Mononuclear cell (primary cell): ENCODE measurements around the gene PTPRG. TPM values are rescaled to one million over a fixed set of nuclear protein-coding genes. Genes with fewer than 3 reads are reported as not detected.

Source experiments
- H3K27me3 ChIP-seq: 2 replicates; pipeline ENCODE4 v1.6.0; 2011; ENCODE audit warnings: low read length, control low read depth; ENCODE audit not compliant: insufficient read depth
- H3K4me1 ChIP-seq: 2 replicates; pipeline ENCODE4 v1.5.1; 2011; ENCODE audit warnings: mild to moderate bottlenecking, low read length, control low read depth; ENCODE audit not compliant: insufficient read depth
- H3K4me3 ChIP-seq: 2 replicates; pipeline ENCODE4 v1.5.1; 2011; ENCODE audit warnings: mild to moderate bottlenecking, low read length, moderate library complexity
- H3K9me3 ChIP-seq: 2 replicates; pipeline ENCODE4 v1.5.1; 2011; ENCODE audit warnings: low read depth, mild to moderate bottlenecking, control low read depth, low read length
- total RNA-seq: library from RNA; depleted of rRNA; stranded (reverse); fragments of >200 nt; gene quantifications from one replicate; pipeline ENCODE4 v1.2.3, GENCODE V29; 2012

Gene PTPRG
- total RNA-seq, 1 donor, result 0.42 TPM

GRCh38 chr3:61997101-61997500 lies 435.7 kb downstream of the PTPRG start:
- Histone ChIP-seq H3K9me3 (no peaks in the 10 kb centered on the region), H3K4me3 (no peak overlapping the region), H3K4me1 (no peaks in the 10 kb centered on the region), H3K27me3 (no peaks in the 10 kb centered on the region)

DNA sequence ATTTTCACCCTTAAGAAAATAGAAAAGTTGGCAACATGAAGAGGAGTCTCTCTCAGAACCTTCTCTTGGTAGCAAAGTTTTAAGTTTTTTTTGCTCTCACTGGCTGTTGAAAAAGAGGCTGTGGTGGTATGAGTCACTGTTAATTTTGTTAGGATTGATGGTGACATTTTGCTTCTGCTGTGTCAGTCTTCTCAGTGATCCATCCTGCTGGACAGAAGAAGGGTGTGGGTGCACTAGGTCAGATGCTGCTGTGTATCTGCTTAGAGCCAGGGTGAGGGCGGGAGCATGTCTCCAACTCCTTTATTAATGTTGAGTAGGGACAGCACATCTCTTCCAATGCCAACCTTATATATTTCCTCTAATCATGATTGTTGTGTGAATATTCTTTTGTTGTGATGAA lies 442.5 kb downstream of the PTPRG start:
- Histone ChIP-seq H3K27me3 (no peaks in the 10 kb centered on the region), H3K4me1 (no peaks in the 10 kb centered on the region), H3K9me3 (no peaks in the 10 kb centered on the region), H3K4me3 (no peak overlapping the region)

DNA sequence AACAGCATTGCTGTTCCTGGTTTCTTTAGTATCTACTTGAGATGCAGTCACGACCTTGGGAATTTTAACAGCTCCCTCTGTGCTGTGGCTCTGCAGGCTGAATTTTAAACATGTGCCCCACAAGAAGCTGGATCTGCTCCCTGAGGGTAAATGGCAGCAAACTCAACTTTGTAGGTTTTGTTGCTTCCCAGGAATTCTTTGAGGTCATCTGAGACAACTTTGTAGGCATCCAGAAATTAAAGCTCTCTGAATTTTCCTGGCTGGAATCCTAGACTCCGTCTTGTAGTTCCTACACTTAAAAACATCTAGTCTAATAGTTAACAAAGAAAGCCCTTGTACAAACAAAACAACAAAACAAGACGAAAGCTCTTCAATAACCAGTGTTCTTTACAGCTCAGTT lies 445.7 kb downstream of the PTPRG start:
- Histone ChIP-seq H3K4me3 (no peak overlapping the region), H3K4me1 (no peaks in the 10 kb centered on the region), H3K27me3 (no peaks in the 10 kb centered on the region), H3K9me3 (no peaks in the 10 kb centered on the region)

- H3K4me3 ChIP-seq, result no peak overlapping the region
- no peaks in the 10 kb centered on the region for H3K9me3 ChIP-seq
- no peaks in the 10 kb centered on the region for H3K4me1 ChIP-seq
- no peaks in the 10 kb centered on the region for H3K27me3 ChIP-seq
Measured at GRCh38 chr3:62010989-62011388, 449.6 kb downstream of the PTPRG start.

GRCh38 chr3:62011666-62012065 lies 450.3 kb downstream of the PTPRG start:
- Histone ChIP-seq H3K4me1 (no peaks in the 10 kb centered on the region), H3K4me3 (no peak overlapping the region), H3K9me3 (no peaks in the 10 kb centered on the region), H3K27me3 (no peaks in the 10 kb centered on the region)

DNA sequence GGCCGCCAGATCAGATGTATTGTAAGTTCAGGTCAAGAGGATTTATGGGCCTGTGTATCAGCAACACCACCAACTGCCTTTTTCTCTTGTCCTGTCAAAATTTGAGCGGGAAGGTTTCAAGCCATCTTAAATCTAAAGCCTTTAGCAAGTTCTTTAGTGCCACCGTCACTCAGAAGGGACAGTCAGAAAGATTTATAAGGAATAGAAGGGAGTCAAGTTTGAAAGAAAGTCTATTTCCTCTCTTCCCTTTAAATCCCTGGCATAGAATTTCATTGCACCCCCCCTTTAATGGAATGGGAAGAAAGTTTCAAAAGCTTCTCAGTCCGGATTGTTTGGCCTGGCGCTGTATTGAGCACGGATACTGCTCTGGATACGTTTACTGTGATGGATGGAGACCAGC lies 452.6 kb downstream of the PTPRG start:
- H3K9me3 ChIP-seq, result no peaks in the 10 kb centered on the region
- H3K27me3 ChIP-seq, result no peaks in the 10 kb centered on the region
- no peak overlapping the region for H3K4me3 ChIP-seq
- H3K4me1 ChIP-seq, result no peaks in the 10 kb centered on the region

DNA sequence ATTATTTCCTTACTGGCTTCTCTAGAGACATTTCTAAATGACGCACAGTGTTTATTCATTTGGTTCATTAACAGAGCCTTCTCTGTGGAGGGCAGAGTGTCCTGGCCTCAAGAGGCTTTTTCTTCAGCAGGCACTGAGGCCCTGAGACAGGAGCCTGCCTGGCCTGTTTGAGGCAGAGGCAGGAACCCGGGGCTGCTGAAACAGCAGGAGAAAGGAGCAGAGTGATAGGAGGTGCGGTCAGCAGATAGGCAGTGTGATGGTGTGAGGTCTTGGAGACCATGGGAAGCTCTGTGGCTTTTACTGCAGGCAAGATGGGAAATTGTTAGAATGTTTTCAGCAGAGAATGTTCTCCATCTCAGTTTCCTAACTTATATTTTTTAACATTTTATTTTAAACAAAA lies 453.7 kb downstream of the PTPRG start:
- Histone ChIP-seq H3K27me3 (no peaks in the 10 kb centered on the region), H3K9me3 (no peaks in the 10 kb centered on the region), H3K4me1 (no peaks in the 10 kb centered on the region), H3K4me3 (no peak overlapping the region)

DNA sequence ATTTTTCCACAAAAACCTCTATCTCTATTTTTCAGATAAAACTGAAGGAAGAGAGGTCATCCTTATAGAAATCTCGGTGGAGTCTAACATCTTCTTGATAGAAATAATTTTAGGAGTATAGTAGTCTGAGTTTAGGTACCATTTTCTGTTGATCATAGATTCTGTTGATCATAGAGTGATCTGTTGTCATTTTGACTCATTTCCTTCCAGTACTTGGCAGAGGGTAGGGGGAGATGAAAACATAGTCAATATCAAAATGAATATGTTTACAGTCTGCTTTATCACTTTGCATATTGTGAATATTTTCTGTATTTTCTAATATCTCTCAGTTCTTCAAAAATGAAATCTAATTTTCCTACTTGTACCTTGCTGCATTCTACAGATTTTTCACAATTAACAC lies 458.5 kb downstream of the PTPRG start:
- no peak overlapping the region for H3K4me3 ChIP-seq

DNA sequence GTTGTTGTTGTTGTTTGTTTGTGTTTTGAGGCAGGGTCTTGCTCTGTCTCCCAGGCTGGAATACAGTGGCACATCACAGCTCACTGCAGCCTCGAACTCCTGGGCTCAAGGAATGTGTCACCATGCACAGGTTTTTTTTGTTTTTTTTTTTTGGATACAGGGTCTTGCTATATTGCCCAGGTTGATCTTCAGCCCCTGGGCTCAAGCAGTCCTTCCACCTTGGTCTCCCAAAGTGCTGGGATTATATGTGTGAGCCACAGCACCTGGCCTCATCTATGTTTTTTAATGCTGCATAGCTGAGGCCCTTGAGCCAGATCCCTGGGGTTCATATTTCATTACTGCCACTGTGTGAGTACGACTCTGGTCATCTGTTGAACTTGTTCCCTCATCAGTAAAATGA lies 459.3 kb downstream of the PTPRG start:
- Histone ChIP-seq H3K4me1 (no peaks in the 10 kb centered on the region), H3K4me3 (no peak overlapping the region), H3K27me3 (no peaks in the 10 kb centered on the region), H3K9me3 (no peaks in the 10 kb centered on the region)

More for the DNA sequence above, 458.5 kb downstream of the PTPRG start:
- Histone ChIP-seq H3K4me1 (no peaks in the 10 kb centered on the region), H3K27me3 (no peaks in the 10 kb centered on the region), H3K9me3 (no peaks in the 10 kb centered on the region)

DNA sequence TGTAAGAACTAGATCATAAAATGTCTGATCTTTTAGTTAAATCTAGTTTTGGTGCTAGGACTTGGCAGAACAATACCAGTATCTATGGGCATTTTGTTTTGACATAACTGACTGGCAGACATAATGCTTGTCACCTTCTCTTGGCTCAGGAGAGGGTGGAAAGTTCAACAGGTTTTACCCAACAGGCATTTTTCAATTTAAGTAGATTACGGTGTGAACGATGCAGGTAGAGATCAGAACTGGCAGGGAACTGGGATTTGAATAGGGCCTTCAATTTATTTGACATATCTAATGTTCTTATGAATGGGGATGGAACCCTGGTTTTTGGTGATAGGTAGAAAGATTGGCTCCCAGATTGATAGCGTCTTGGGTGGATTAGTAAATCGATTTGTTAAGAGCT lies 460.9 kb downstream of the PTPRG start:
- Histone ChIP-seq H3K9me3 (no peaks in the 10 kb centered on the region), H3K4me1 (no peaks in the 10 kb centered on the region), H3K27me3 (no peaks in the 10 kb centered on the region), H3K4me3 (no peak overlapping the region)

DNA sequence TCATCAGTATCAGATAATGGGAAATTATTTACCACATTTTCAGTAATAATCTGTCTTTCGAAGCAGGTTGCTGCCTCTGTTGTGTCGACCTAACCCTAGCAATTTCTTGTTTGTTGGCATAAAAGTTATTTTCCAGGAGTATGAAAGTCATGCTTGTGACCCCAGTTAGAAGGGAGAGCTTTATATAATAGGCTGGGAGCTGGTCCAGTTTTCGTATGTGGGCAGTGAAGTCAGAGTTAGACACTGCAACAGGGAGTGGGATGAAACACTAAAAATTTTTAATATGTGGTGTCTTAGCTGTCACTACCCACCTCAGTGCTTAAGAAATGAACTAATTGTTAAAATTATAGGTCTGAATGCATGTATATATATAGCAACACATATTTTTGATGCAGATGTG lies 463.5 kb downstream of the PTPRG start:
- no peaks in the 10 kb centered on the region for H3K27me3 ChIP-seq
- no peaks in the 10 kb centered on the region for H3K9me3 ChIP-seq
- no peak overlapping the region for H3K4me3 ChIP-seq
- H3K4me1 ChIP-seq, result no peaks in the 10 kb centered on the region

GRCh38 chr3:62025913-62026312 lies 464.5 kb downstream of the PTPRG start:
- no peaks in the 10 kb centered on the region for H3K27me3 ChIP-seq
- H3K4me1 ChIP-seq, result no peaks in the 10 kb centered on the region
- H3K9me3 ChIP-seq, result no peaks in the 10 kb centered on the region

GRCh38 chr3:62027241-62027640 lies 465.9 kb downstream of the PTPRG start:
- Histone ChIP-seq H3K27me3 (no peaks in the 10 kb centered on the region), H3K9me3 (no peaks in the 10 kb centered on the region), H3K4me1 (no peaks in the 10 kb centered on the region), H3K4me3 (no peak overlapping the region)

More at GRCh38 chr3:62025913-62026312, 464.5 kb downstream of the PTPRG start:
- no peak overlapping the region for H3K4me3 ChIP-seq

GRCh38 chr3:62027796-62028195 lies 466.4 kb downstream of the PTPRG start:
- Histone ChIP-seq H3K9me3 (no peaks in the 10 kb centered on the region), H3K4me3 (no peak overlapping the region), H3K4me1 (no peaks in the 10 kb centered on the region), H3K27me3 (no peaks in the 10 kb centered on the region)

- no peaks in the 10 kb centered on the region for H3K27me3 ChIP-seq
- no peaks in the 10 kb centered on the region for H3K4me1 ChIP-seq
- H3K9me3 ChIP-seq, result no peaks in the 10 kb centered on the region
- no peak overlapping the region for H3K4me3 ChIP-seq
Measured at GRCh38 chr3:62028236-62028635, 466.9 kb downstream of the PTPRG start.

GRCh38 chr3:62032738-62033137 lies 471.4 kb downstream of the PTPRG start:
- Histone ChIP-seq H3K27me3 (no peaks in the 10 kb centered on the region), H3K4me1 (no peaks in the 10 kb centered on the region), H3K4me3 (no peak overlapping the region)

More at GRCh38 chr3:62032738-62033137, 471.4 kb downstream of the PTPRG start:
- no peaks in the 10 kb centered on the region for H3K9me3 ChIP-seq
